Sigmoid colon (tissue), 7 donors: ENCODE data around the gene ERGIC1. TPM values are rescaled to one million over a fixed set of nuclear protein-coding genes. Genes with fewer than 3 reads are reported as not detected.

Experiments
- DNase-seq: peaks from one replicate; pipeline ENCODE4 v3.0.0-alpha.2; 2019
- H3K27ac ChIP-seq, 4 donors: fragments of 200-600 bp; sonication (generic); one replicate each; pipeline ENCODE4 v1.5.1; 2016 to 2019; ENCODE audit warnings: mild to moderate bottlenecking in 1 of 4
- H3K27me3 ChIP-seq, 3 donors: fragments of 200-600 bp; sonication (generic); one replicate each; pipeline ENCODE4 v1.5.1; 2019; ENCODE audit warnings: mild to moderate bottlenecking in 1 of 3
- H3K36me3 ChIP-seq, 4 donors: fragments of 200-600 bp; sonication (generic); one replicate each; pipeline ENCODE4 v1.5.1; 2016 to 2019
- H3K4me1 ChIP-seq, 4 donors: fragments of 200-600 bp; sonication (generic); one replicate each; pipeline ENCODE4 v1.5.1; 2017 to 2019
- H3K4me3 ChIP-seq, 4 donors: fragments of 200-600 bp; sonication (generic); one replicate each; pipeline ENCODE4 v1.5.1; 2017 to 2019; ENCODE audit warnings: mild to moderate bottlenecking in 2 of 4, moderate library complexity in 1 of 4
- H3K9me3 ChIP-seq, 4 donors: fragments of 200-600 bp in 3 of 4; sonication (generic) in 3 of 4; one replicate each; pipeline versions ENCODE4 v1.5.1 to v1.6.1; 2013 to 2019
- CTCF ChIP-seq, 4 experiments: fragments of 450-650 bp in 3 of 4; fragments of 200-600 bp in 1 of 4; IDR thresholded peaks; one replicate each; pipeline ENCODE4 v1.5.1; 2016 to 2019; ENCODE audit warnings: antibody characterized with exemption in 4 of 4, mild to moderate bottlenecking in 3 of 4, moderate library complexity in 2 of 4
- EP300 ChIP-seq, 4 donors: sonication (generic); formaldehyde crosslinking; IDR thresholded peaks; one replicate each; pipeline ENCODE4 v1.6.1; 2017; ENCODE audit warnings: antibody characterized with exemption in 4 of 4
- POLR2A ChIP-seq, 2 donors: fragments of 450-650 bp; IDR thresholded peaks; one replicate each; pipeline ENCODE4 v1.6.1; 2016; ENCODE audit warnings: antibody characterized with exemption in 2 of 2, mild to moderate bottlenecking in 2 of 2, moderate library complexity in 2 of 2
- POLR2AphosphoS5 ChIP-seq, 4 donors: sonication (generic); formaldehyde crosslinking; IDR thresholded peaks; one replicate each; pipeline ENCODE4 v1.6.1; 2017; ENCODE audit warnings: antibody characterized with exemption in 4 of 4
- WGBS, 2 donors: extraction: QIAGEN DNeasy Blood & Tissue Kit; methylation state at CpG; one replicate each; pipeline ENCODE4 v1.1.7; 2013; 5-methylcytosine and 5-hydroxymethylcytosine counted together
- intact Hi-C: fragments of 100-400 bp; cut with DNase I; formaldehyde crosslinking; loops from one replicate; pipeline ENCODE4 v1.15.1; 2023
- polyA plus RNA-seq, 3 donors: library from polyadenylated mRNA; stranded (reverse); fragments of 200-250 nt; gene quantifications; one replicate each; pipeline ENCODE4 v1.2.3, GENCODE V29; 2013
- total RNA-seq, 4 donors: library from RNA; depleted of rRNA; stranded (reverse); fragments of >200 nt; gene quantifications; one replicate each; pipeline ENCODE4 v1.1.0, GENCODE V29; 2016
- donor health status: healthy with polysubstance abuse.
- donor health status: Bipolar disorder and iron deficiency.
- donor health status: healthy.

ERGIC1 gene
- total and polyA plus RNA-seq, 7 donors = 80.6 to 160 (median 117) TPM

GRCh38 chr5:172898218-172898842, 64.3 kb downstream of the ERGIC1 start:
- WGBS, 2 donors = 95 to 96% methylated on average over 3 of the region's 3 CpGs
- H3K27ac ChIP-seq = peak overlapping the region; percentile 87 to 96 (median 90)
- H3K4me3 ChIP-seq = no peak overlapping the region
- no peak for DNase-seq
- H3K9me3 ChIP-seq = no peaks in the 10 kb centered on the region
- peaks cover 0 to 4% (median 0%) of the 10 kb centered on the region in 4 donors for H3K36me3 ChIP-seq
- TF ChIP-seq POLR2AphosphoS5 (IDR thresholded peaks at IDR 0.05) (no peak), EP300 (IDR thresholded peaks at IDR 0.05) (no peak), POLR2A (IDR thresholded peaks at IDR 0.05) (no peak), CTCF (IDR thresholded peaks at IDR 0.05) (no peak)
- intact Hi-C loops = no loop called here
- no peaks in the 10 kb centered on the region for H3K27me3 ChIP-seq
- H3K4me1 ChIP-seq = peaks cover 0 to 63% (median 57%) of the 10 kb centered on the region in 4 donors

GRCh38 chr5:172898843-172899369, 64.9 kb downstream of the ERGIC1 start:
- H3K36me3 ChIP-seq = peaks cover 0 to 4% (median 0%) of the 10 kb centered on the region in 4 donors
- no peak for DNase-seq
- H3K4me1 ChIP-seq = peaks cover 0 to 69% (median 62%) of the 10 kb centered on the region in 4 donors
- no peaks in the 10 kb centered on the region for H3K27me3 ChIP-seq
- no peaks in the 10 kb centered on the region for H3K9me3 ChIP-seq
- WGBS, 2 donors = 92 to 98% methylated on average over 7 of the region's 7 CpGs
- TF ChIP-seq CTCF (IDR thresholded peaks at IDR 0.05) (no peak), POLR2A (IDR thresholded peaks at IDR 0.05) (no peak), POLR2AphosphoS5 (IDR thresholded peaks at IDR 0.05) (no peak), EP300 (IDR thresholded peaks at IDR 0.05) (no peak)
- no peak overlapping the region for H3K4me3 ChIP-seq
- H3K27ac ChIP-seq = peak overlapping the region; percentile 87 to 96 (median 90)
- intact Hi-C loops = no loop called here

GRCh38 chr5:172899436-172899835, 65.4 kb downstream of the ERGIC1 start:
- intact Hi-C loops = no loop called here
- Histone ChIP-seq H3K4me1 (peaks cover 0 to 74% (median 68%) of the 10 kb centered on the region in 4 donors), H3K36me3 (peaks cover 0 to 4% (median 0%) of the 10 kb centered on the region in 4 donors), H3K9me3 (no peaks in the 10 kb centered on the region), H3K4me3 (no peak overlapping the region), H3K27me3 (no peaks in the 10 kb centered on the region), H3K27ac (peak overlapping the region; percentile 87 to 96 (median 90))
- no peak for DNase-seq
- no peak for TF ChIP-seq POLR2AphosphoS5 (IDR thresholded peaks at IDR 0.05)
- no peak for TF ChIP-seq EP300 (IDR thresholded peaks at IDR 0.05)
- TF ChIP-seq CTCF (IDR thresholded peaks at IDR 0.05) = no peak
- 93 to 96% methylated on average over 7 of the region's 7 CpGs for WGBS, 2 donors

DNA sequence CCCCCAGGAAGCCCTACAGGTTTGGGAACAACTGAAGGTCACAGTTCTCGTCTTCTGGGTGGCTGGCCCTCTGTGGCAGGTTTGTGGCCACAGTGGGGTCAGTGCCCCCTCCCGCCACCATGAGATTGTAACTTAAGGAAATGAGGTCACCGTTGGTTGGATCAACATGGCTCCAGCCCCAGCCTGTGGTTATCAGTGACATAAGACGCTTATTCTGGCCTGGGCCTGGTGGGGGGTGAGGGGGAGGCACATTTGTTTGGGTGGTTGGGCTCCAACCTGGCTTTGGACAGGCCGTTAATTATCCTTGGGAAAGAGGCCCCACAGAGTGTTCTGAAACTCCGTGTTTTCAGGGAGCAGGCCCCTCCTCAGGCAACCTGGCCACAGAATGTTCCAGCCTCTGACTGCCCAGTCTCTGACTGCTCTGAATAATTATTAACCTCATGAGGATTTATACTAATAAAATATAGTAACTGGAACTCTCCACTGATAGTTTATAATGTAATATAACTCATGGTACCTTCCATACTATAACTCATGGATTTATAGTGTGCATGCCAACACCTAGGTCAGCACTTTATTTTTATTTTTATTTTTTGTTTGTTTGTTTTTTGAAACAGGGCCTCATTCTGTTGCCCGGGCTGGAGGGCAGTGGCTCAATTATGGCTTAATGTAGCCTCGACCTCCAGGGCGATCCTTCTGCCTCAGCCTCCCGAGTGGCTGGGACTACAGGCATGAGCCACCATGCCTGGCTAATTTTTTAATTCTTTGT, 67.1 kb downstream of the ERGIC1 start:
- peaks cover 0 to 85% (median 84%) of the 10 kb centered on the region in 4 donors for H3K4me1 ChIP-seq
- no peaks in the 10 kb centered on the region for H3K27me3 ChIP-seq
- WGBS, 2 donors = 79 to 81% methylated on average over 10 of the region's 10 CpGs
- peaks cover 0 to 4% (median 0%) of the 10 kb centered on the region in 4 donors for H3K36me3 ChIP-seq
- intact Hi-C loops = loop anchor here (10.0 kb wide), 1 partner anchor 346 kb away; no protein-coding TSS in a partner anchor
- DNase-seq = peak; percentile 94
- H3K4me3 ChIP-seq = no peak overlapping the region
- no peaks in the 10 kb centered on the region for H3K9me3 ChIP-seq
- TF ChIP-seq POLR2A (IDR thresholded peaks at IDR 0.05) = no peak
- peak in 3 of 4 donors; percentile 67 to 98 (median 94) for TF ChIP-seq EP300 (IDR thresholded peaks at IDR 0.05)
- TF ChIP-seq CTCF (IDR thresholded peaks at IDR 0.05) = no peak
- peak; percentile 52 to 82 (median 71) for TF ChIP-seq POLR2AphosphoS5 (IDR thresholded peaks at IDR 0.05)
- peak overlapping the region; percentile 87 to 96 (median 90) for H3K27ac ChIP-seq
